Measurements from ENCODE around the gene BMP6. TPM values are rescaled to one million over a fixed set of nuclear protein-coding genes. Genes with fewer than 3 reads are reported as not detected.

Gene BMP6
- total and polyA plus RNA-seq, 2 of the 4 experiments (the other 2 are of a cell fraction), result 0.18 to 0.19 TPM

DNA sequence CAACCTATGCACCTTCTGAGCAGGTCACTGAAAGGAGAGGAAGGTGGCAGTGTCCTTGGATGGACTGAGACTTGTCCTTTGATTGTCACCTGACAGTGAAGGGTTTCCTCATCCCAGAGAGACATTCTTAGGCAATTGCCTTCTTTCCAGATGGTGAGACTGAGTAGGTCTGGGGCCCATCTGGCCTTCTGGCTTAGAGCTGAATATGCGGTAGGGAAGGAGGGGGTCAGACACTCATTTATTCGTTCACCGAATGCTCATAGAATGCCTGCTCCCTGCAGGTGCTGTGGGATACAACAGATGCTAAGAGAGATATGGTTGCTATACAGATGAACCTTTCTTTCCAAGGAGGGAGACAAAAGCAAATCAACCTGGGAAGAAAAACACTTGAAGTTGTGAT, 76.8 kb downstream of the BMP6 start:
- H4K20me1 ChIP-seq (ENCODE audit: insufficient read depth, low read length), result no peaks in the 10 kb centered on the region
- no peak overlapping the region for H2BK15ac ChIP-seq (ENCODE audit: low read depth, low read length)
- no peak for TF ChIP-seq RAD21 (IDR thresholded peaks at IDR 0.05; ENCODE audit: low read length)
- no peak for TF ChIP-seq FOS (IDR thresholded peaks at IDR 0.05; ENCODE audit: low read depth, low read length)
- TF ChIP-seq, protein P1, sequence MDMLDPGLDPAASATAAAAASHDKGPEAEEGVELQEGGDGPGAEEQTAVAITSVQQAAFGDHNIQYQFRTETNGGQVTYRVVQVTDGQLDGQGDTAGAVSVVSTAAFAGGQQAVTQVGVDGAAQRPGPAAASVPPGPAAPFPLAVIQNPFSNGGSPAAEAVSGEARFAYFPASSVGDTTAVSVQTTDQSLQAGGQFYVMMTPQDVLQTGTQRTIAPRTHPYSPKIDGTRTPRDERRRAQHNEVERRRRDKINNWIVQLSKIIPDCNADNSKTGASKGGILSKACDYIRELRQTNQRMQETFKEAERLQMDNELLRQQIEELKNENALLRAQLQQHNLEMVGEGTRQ (IDR thresholded peaks at IDR 0.05; ENCODE audit: low read depth, low read length), result no peak
- TF ChIP-seq POLR2A (IDR thresholded peaks at IDR 0.05; ENCODE audit: low read depth, low read length), result no peak
- TF ChIP-seq MAZ (IDR thresholded peaks at IDR 0.05; ENCODE audit: borderline replicate concordance, low read depth, low read length), result no peak
- no peak for TF ChIP-seq BHLHE40 (IDR thresholded peaks at IDR 0.05; ENCODE audit: low read depth, low read length)
- TF ChIP-seq RFX5 (IDR thresholded peaks at IDR 0.05; ENCODE audit: low read depth, low read length), result no peak
- TF ChIP-seq CEBPB (IDR thresholded peaks at IDR 0.05; ENCODE audit: low read depth, low read length), result no peak
- TF ChIP-seq NFE2L2 (IDR thresholded peaks at IDR 0.05; ENCODE audit: low read depth, low read length), result no peak
- TF ChIP-seq, protein P2, sequence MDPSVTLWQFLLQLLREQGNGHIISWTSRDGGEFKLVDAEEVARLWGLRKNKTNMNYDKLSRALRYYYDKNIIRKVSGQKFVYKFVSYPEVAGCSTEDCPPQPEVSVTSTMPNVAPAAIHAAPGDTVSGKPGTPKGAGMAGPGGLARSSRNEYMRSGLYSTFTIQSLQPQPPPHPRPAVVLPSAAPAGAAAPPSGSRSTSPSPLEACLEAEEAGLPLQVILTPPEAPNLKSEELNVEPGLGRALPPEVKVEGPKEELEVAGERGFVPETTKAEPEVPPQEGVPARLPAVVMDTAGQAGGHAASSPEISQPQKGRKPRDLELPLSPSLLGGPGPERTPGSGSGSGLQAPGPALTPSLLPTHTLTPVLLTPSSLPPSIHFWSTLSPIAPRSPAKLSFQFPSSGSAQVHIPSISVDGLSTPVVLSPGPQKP (IDR thresholded peaks at IDR 0.05; ENCODE audit: borderline replicate concordance, low read depth, low read length), result no peak
- no peak for TF ChIP-seq CHD1 (IDR thresholded peaks at IDR 0.05; ENCODE audit: low read depth, low read length)
- TF ChIP-seq SMC3 (IDR thresholded peaks at IDR 0.05; ENCODE audit: low read depth, low read length), result no peak
- TF ChIP-seq MAFK (IDR thresholded peaks at IDR 0.05; ENCODE audit: low read depth, low read length), result no peak
- no peak for TF ChIP-seq CTCF (conservative IDR thresholded peaks at IDR 0.05; ENCODE audit: low read depth, low read length)
- CTCF ChIA-PET, result no interaction called here
- no peak overlapping the region for H4K91ac ChIP-seq (ENCODE audit: insufficient read depth, low read depth, low read length)
- H3K27ac ChIP-seq (ENCODE audit: insufficient read depth, low read length), result no peak overlapping the region
- H2AK5ac ChIP-seq (ENCODE audit: low read depth, low read length), result 0 out of 2 replicates have a peak overlapping the region, but pooled peaks have one; percentile 16
- peaks cover 2% of the 10 kb centered on the region; the same call in 1 of the 2 replicates for H3K4me1 ChIP-seq (ENCODE audit: control insufficient read depth, insufficient read depth, low read length)
- no peak overlapping the region for H3K23ac ChIP-seq (ENCODE audit: low read depth, low read length)
- no peak overlapping the region for H3K18ac ChIP-seq (ENCODE audit: low read depth, low read length)
- intact Hi-C loops (cut with micrococcal nuclease) (no loop called here), in situ Hi-C loops (cut with MboI; ENCODE audit: low sequenced_read_pairs) (no loop called here), dilution Hi-C loops (cut with HindIII; ENCODE audit: low sequenced_read_pairs, unreplicated experiment) (no loop called here)
- no peak for DNase-seq
- H2BK5ac ChIP-seq (ENCODE audit: low read depth, low read length, poor library complexity, severe bottlenecking), result no peak overlapping the region
- no peak overlapping the region for H3K56ac ChIP-seq (ENCODE audit: extremely low read depth, insufficient read depth, low read length)
- H4K5ac ChIP-seq (ENCODE audit: low read depth, low read length), result no peak overlapping the region
- no peaks in the 10 kb centered on the region; the same call in none of the 2 replicates for H3K27me3 ChIP-seq (ENCODE audit: control insufficient read depth, insufficient read depth, low read length)
- H3K36me3 ChIP-seq (ENCODE audit: control insufficient read depth, insufficient read depth, low read length), result no peaks in the 10 kb centered on the region
- WGBS, 2 experiments (ENCODE audit: extremely low coverage in 2 of 2, insufficient read length in 1 of 2), result no CpG with 5 or more reads among the region's 3 CpGs
- no peaks in the 10 kb centered on the region for H3K79me1 ChIP-seq (ENCODE audit: low read depth in 1 of 2, low read length in 2 of 2)
- no peak for ATAC-seq (ENCODE audit: low read depth)
- H3K4ac ChIP-seq (ENCODE audit: low read depth, low read length), result no peak overlapping the region
- no peak overlapping the region for H2BK120ac ChIP-seq (ENCODE audit: low read depth, low read length)
- no peak overlapping the region for H2BK20ac ChIP-seq (ENCODE audit: low read depth, low read length)
- H3K9me1 ChIP-seq (ENCODE audit: insufficient read depth, low read length), result no peaks in the 10 kb centered on the region
- no TSS peak for BruUV-seq (replicated peaks)
- POLR2A ChIA-PET (ENCODE audit: unreplicated experiment), result no interaction called here
- H3K4me3 ChIP-seq (ENCODE audit: insufficient read depth, low read depth, low read length), result no peak overlapping the region
- no peak overlapping the region for H3K4me2 ChIP-seq (ENCODE audit: low read depth, low read length)
- no peak overlapping the region for H4K8ac ChIP-seq (ENCODE audit: low read depth in 2 of 2, low read length in 2 of 2)
- no peak overlapping the region for H3K14ac ChIP-seq (replicated peaks; ENCODE audit: low read depth, low read length)
- no peak overlapping the region for H2AK9ac ChIP-seq (replicated peaks; ENCODE audit: low read depth, low read length, poor library complexity)
- H2AFZ ChIP-seq (replicated peaks; ENCODE audit: low read length, poor library complexity), result no peak overlapping the region
- H3K9me3 ChIP-seq (ENCODE audit: control insufficient read depth, insufficient read depth, low read length), result no peaks in the 10 kb centered on the region
- H3K9ac ChIP-seq (ENCODE audit: low read depth, low read length), result no peak overlapping the region
